IPS DF 4.7 (cell line): ENCODE data around the gene LRMDA.
A peak's percentile ranks its signal among the peaks of the same experiment; 100 is the strongest.

Source experiments
- DNase-seq: peaks from one replicate; pipeline ENCODE4 v3.0.0-alpha.2; 2013; ENCODE audit warnings: low spot score; ENCODE audit errors: extremely low read depth

The LRMDA gene

DNA sequence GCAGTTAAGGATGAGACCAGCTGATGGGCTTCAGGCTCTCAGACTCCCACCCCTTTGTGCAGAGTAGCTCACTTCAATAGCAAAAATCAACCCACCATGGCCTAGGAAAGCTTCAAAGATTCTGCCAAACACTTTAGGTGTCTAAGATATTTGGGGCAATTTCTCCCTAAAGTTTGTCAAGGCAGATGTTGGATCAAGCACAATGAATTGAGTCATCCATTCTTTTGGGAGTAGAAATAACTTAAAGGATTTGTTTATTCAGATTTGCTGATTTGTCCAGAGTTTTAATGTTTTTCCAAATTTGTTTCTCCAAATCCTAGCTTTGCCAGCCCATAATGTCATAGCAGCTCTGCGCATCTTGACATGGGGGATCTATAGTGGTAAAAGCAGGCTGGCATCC, 855.1 kb downstream of the LRMDA start:
- DNase-seq: no peak

DNA sequence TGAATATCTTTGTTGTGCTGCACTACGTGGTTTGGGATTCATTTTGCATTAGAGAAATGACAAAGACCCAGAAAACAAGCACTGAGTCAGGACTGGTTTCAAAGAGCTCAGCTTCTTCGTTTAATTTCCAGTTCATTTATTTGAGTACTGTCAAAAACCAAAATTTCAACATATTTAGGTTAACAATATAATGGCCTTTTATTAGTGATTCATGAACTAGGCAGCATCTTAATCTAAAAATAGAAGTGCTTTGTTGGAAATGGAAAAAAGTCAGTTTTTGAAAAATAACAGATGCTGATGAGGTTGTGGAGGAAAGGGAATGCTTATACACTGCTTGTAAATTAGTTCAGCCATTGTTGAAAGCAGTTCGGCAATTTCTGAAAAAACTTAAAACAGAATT, 856.4 kb downstream of the LRMDA start:
- DNase-seq: no peak

DNA sequence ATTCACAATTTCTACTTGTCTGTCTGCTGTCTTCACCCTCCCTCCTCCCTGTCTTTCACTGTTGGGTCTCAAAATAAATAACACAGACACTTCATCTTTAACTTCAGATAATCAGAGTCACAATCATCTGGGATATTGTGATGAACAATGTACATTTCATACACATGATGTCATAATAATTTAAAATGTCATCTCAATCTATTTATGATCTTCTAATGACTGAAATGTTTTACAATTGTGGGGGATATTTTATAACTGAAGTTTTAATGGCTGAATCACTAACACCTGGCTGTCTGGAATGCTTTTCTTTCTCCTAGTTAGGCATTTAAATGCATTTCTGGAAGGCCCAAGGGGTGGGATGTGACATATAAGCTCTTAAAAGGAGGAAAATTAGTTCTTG, 859.8 kb downstream of the LRMDA start:
- DNase-seq: no peak

DNA sequence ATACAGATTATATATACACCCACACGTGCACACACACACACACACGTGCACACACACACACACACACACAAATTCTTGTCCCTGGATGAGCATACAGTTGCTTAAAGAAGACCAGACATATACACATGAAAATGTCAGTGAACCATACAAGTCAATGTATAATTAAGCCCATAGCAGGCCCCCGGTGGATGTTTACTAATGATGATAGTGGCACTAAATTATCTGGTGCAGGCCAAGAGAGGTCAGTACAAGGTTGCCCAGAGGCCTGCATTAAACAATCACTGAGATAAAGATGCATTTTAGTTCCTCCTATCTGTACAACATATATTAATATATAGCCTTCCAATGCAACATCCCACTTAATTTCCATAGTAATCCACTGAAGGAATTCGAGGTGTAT, 860.5 kb downstream of the LRMDA start:
- DNase-seq: no peak

DNA sequence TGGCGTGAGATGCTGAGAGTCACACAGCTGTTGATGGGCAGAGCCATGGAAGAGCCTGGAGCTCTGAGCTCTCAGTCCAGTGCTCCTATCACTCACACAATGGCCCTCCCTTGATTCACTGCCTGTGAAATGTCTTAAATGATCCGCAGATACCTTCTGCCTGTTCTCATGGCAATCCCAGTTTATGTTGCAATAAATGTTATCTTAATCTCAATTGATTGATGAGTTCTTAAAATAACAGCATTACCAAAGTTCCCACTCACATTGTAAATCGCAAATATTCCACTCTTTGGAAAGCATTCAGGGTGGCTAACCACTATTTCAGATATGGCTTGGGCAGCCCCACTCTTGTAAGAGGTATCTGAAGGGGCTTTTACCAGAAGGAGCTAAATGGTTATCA, 865.5 kb downstream of the LRMDA start:
- DNase-seq: no peak

DNA sequence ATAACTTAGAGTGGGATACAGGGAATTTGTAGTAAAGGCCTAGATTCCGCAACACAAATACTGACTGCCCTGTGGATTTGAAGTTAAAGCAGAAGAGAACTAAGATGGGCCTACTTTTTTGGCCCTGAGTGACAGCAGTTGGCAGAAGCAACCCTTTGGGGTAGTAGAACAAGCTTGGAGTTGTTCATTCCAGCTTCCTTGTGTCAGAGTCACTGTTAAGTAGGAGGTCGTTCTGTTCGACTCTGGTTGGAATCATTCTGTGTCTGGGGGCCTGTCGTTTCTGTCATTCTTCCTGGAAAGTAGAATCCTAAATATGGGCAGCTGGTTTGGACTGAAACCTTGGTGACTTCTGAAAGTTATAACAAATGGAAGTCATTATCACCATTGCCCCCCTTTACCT, 865.9 kb downstream of the LRMDA start:
- no peak for DNase-seq

DNA sequence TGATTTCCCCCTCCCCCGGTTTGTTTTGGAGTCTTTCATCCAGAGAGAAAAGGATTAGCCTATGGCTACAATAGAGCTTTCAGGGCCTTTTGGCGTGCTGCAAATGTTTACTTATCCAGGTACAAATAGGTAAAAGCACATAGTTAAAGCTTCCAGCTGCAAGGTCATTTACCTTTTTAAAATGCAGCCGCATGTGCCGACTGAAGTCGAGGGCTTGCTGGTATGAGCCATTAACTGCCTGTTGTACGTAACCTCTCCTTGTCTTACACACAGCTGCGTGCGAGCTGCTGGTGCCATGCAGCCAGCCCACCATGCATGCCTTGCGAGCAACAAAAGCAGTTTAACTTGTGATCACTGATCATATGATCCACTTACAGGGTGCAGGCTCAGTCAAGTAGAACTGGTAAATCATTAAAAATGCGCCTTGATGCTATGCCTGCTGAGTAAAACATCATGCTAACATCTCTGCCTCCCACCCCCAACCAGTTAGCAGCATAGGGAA, 866.4 kb downstream of the LRMDA start:
- no peak for DNase-seq

DNA sequence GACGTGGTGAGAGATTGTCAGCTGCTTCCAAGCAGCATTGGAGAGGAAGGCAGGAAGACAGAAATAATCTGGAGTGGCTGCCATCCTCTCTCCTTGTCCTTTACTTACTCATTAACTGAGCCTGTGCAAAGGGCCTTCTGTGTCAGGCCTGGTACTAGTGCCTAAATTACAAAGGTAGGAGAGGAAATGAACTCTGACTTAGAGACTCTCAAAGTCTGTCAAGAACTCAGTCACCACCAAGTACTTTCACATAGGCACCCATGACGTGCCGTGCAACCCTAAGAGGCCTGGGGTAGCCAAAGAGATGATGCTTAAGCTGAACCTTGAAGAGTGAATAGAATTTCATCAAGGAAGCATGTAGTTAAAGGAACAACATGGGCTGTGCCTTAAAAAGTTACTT, 866.9 kb downstream of the LRMDA start:
- no peak for DNase-seq

DNA sequence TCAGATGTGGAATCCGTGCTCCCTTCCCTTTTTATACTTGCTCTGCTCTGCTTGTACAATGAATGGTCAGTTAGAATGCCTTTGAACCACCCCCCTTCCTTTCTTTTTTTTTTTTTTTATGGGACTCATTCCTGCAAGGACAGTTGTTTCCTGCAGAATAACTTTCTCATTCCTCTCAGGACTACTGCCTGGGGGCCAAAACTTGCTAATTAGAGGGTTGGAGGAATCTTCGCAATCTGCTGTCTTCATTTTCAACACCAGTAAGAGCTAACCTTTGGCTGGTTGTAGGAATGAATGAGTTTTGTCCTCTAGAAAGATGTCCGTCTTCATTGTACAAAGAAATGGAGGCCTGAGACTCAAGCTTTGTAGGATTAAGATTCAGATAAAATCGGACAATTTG, 868.1 kb downstream of the LRMDA start:
- no peak for DNase-seq

DNA sequence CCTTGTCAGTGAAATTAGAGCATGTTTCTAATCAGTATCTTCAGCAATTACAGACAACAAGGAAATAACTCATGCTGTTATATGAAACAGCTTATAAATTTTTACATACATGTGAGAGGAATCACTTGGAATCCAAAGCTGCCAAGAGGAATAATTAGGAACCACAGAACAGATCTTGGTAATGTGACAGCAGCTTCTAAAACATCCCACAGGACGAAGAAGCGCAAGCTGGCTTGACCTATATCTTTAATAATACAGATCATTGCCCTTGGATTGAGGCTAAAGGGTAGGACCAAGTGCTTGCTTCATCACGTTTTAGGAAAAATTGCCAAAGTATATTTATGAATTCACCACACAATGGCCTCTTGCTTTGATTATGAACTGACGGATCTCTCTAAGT, 869.8 kb downstream of the LRMDA start:
- DNase-seq: no peak

DNA sequence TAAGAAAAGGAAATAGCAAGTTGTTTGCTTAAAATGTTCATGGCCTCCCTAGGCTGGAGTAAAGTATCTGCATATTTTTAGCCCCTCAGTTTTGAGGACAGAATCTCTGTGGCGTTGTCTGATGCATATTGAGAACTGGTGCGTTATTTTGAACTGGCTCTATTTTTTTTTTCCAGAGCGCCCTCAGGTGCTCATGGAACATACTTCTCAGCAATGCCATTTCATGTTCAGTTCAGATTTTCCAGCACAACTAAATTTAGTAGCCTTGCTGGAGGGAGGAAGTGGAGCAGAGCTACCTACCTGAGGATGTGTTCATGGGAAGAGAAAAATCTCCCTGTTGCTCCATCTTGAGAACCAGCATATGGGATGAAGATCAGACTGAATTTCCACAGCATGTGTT, 870.5 kb downstream of the LRMDA start:
- DNase-seq: no peak

DNA sequence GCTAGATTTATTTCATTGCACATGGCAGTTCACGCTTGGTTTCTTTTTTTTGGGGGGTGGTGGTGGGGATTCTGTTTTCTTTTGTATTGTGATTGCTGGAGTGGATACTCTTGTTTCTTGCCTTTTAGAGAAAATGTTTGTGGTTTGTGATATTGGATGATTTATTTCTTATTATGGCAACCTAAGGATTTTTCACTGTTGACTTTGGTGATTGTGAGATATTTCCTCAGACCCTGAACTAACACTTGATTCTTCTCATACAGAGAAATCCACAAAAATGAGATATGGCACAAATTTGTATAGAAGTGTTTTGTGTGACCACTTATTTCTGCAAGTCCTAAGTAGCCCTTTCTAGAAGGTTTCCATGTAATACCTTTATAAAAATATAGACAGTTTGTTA, 871.1 kb downstream of the LRMDA start:
- DNase-seq: no peak

DNA sequence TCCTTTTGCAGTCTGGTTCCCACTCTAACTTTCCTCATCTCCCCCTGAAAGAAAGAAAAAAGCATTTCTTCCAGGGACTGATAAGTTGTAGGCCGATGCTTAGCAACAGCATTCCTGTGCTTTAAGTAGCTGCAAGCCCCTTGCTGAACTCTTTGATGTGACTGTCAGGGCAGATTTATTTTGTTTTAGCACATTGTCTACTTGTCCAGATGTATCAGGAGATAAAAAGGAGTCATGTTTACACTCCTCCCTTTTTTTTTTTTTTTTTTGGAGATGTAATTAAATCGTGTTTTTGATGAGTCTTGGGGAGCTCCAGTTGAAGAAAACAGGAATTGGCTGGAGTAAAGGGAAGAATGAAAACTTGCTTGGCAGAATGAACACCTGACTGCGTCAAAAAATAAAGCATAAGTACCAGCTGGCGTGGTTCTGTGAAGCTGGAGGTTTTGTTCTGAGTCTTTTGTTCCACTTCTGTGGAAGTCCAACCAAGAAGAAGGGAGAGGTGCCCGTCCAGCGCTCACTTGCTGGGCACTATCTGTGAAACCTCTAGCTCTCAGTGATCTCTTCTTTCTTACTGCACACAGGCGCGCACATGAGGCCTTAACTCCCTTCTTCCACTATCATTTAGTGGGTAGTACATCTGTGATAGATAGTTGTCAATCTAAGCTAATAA, 871.7 kb downstream of the LRMDA start:
- no peak for DNase-seq

DNA sequence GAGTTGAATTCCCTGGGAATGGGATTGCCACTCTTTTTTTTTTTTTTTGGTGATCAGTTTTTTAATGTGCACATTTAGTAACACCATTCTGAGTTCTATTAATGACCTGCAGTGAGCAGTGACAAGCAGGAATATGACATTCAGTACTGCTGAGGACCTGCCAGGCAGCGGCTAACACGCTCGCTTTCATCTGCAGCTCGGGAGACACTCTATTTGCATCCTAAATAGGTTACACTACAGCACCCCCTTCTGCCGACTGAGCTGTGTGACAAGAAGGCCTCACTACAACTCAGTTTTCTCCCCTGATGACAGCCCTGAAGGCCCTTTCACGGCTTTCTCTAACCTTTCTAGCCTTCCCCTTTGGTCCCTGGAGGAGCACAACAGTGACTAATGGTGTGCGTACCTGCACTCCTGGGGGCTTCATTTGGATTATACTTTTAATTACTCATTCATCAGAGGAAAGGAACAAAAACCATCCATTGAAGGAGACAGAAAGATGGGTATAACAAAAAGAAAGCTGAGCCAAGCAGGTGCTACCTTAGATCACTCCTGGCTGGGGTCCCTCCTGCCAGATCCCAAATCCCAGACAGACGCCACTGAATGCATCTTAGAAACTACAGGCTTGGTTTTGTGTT, 872.4 kb downstream of the LRMDA start:
- peak; percentile 60 for DNase-seq

DNA sequence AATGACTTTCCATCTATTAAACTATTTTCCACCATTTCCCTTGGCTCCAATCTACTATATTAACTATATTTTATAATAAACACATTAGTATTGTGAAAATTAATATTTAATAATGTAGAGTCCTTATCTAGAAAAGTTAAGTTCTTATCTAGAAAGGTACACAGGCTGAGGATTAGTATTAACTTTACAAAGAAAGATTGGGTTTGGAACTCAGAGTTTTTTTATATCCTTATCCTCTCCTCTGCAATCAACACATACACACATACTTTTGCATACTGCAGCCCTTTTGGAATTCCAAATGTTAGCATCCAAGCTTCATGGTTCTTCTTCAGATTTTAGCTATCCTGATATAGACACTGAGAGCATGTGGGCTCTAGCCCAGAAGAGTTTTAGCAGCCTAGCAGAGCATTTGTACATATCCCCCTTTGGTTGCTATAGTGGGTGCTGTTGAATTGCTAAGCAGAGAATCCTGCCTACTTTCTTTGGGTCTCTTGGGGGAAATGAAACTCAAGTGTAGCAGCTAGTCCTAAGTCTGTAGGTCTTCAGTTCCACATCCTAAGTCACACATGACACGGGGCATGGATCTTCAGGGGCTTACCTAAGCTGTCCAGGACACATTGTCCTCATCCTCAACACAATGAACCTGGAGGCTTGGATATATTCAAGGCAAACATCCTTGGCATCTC, 874.6 kb downstream of the LRMDA start:
- DNase-seq: no peak

DNA sequence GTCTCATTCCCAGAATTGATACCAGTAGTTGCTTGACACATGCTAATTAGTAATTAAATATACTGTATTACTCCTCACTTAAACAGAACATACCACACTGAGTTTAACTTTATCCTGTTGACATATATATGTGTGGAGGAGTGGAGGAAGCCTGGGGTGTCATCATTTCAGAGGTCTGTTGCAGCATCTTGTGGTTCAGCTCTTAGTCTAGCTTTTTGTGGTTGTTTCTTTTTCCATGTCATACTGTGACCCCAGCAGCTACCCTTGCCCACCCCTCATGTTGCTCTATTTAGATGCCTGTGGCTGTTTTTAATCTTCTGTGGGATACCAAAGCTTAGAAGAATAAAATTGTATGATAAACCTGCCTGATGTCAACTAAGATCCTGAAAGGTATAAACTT, 875.4 kb downstream of the LRMDA start:
- no peak for DNase-seq

DNA sequence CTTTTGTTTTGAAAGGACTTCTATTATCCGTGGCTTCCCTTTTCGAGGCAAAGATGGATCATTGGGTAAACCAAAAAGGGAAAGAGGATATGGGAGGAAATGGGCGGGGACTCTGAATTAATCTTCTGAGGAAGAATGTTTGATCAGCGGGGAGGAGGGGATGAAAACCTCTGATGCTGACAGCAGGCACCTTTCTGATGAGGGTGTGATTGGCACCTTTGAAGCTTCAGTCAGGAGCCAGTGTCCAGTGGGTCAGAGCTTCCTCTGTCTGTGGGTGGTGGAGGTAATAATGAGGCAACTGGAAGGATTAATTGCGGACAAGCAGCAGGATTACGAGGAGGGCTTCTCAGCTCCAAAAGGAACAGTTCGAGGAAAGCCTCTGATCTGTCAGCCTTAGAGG, 877.6 kb downstream of the LRMDA start:
- no peak for DNase-seq

DNA sequence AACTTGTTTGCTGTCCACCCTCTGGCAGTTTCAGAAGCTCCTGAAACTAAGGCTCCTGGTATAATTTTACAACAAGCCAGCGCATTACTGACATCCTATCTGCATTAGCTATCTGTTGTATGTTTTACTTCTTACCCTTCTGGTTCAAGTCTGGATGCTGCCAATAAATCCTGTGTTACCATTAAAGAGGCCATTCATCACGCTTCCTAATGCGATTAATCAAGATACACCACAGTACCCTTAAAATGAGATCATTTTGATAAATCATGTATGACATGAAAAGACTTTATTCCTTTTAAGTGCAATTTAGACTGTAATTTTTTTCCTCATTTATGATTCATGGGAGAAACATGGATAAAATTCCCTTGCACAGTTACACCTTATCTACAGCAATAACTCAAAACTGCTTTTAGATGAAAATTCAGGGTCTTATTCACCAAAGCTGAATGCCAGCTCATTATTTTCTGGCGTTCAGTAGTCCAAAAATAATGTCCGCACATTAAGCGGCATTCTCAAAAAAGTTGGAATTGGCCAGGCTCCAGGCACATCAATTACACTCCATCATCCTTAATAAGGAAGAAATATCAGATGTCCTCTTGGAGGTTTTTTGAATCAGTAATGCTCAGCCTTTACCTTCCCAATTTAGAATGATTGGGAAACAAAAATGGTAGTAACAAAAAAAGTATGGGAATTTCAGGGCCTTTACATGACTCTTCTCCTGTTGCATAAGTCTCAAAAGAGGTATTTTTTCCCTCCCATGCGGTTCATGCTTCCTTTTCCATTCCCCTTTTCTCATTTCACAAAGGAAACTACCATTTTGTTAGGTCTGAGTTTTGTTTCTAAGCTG, 878.5 kb downstream of the LRMDA start:
- DNase-seq: no peak

DNA sequence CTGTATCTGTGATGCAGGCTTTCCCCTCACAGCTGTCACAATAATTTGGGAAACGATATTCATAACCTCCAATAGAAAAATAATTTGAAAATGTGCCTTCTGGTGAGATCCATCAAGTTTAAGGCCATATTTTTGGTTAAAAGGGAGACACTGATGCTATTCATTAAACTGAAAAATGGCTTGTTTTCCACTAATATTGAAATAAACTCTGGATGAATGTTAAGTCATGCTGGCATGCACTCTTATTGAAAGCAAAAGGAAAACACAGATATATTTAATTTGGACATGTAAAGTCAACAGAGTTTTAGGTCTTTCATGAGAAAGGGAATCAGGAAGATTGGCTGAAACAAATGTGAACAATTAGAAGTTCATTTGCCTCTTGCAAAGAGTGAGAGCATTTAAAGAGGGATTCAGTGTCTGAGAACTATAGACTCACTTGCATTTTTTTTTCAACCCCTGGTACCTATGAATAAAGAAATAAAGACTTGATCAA, 879.2 kb downstream of the LRMDA start:
- no peak for DNase-seq

DNA sequence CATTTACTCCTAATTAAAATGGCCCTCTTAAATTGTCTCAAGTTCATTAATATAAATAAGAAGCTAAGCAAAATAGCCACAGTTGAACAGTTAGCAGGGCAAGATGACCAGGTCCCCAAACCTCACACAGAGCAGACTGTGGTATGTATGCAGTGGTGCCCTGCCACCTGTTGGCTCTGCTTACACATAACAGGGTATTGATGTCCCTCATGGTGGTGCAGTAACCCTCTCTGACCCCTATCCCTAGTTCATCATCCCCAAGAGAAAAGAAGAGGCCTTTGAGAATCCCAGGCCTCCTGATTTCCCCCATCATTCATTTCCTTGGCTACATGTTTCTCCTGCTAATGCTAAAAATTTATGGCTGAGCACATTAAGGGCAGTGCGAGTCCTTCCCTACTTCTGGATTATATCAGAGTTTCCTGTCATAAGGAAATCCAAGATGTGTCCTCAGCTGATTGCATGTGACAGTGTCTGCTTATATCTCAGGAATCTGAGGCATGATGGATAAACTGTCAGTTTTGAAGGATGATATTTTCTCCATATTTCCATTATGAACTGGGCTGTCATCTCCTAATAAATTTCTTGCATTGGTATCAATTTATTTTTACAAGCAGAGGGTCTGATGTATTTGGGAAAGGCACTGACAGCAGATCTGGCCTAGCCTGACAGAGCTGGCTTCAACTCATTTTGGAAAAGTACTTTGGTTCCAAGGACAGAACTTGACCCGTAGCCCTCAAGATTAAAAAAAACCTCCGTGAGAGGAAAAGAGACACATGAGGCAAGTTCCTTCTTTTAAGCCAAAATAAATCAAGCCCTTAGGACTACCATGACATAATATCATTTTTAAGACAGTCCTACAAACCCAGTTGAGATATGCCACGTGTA, 880.6 kb downstream of the LRMDA start:
- DNase-seq: no peak

DNA sequence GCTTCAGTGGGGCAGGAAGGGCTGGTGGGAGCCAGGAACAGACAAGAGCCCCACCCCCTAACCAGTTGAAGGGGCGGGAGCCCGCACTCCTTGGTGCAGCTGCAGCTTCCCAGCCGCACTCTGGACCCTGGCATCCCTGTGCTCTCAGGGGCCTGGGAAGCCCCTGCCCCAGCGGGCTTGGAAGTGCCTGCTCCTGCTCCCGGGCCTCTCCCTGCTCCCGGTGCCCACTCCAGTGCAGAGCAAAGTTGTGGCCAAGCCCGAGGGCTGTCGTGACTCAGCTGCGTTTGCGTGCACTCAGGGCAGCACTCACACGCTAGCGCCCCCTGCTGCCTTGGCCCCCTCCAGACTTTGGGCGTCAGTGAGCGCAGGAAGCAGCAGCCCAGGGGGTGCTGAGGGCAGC, 883.8 kb downstream of the LRMDA start:
- no peak for DNase-seq
